Tibial nerve (tissue), 4 donors: ENCODE data around the gene MAPK8. TPM values are rescaled to one million over a fixed set of nuclear protein-coding genes. Genes with fewer than 3 reads are reported as not detected.

Experiments used
- DNase-seq, 2 donors: peaks; one replicate each; pipeline ENCODE4 v3.0.0-alpha.2; 2019; ENCODE audit warnings: low spot score in 2 of 2
- H3K27ac ChIP-seq, 4 donors: fragments of 200-600 bp; sonication (generic) in 3 of 4; one replicate each; pipeline ENCODE4 v1.5.1; 2017 to 2019; ENCODE audit warnings: mild to moderate bottlenecking in 1 of 4
- H3K27me3 ChIP-seq, 2 donors: fragments of 200-600 bp; sonication (generic) in 1 of 2; one replicate each; pipeline versions ENCODE4 v1.5.1 to v1.6.0; 2017 to 2019
- H3K36me3 ChIP-seq, 3 donors: fragments of 200-600 bp; sonication (generic); one replicate each; pipeline ENCODE4 v1.5.1; 2018 to 2019
- H3K4me1 ChIP-seq, 4 donors: fragments of 200-600 bp; sonication (generic) in 3 of 4; one replicate each; pipeline ENCODE4 v1.5.1; 2017 to 2019
- H3K4me3 ChIP-seq, 4 donors: fragments of 200-600 bp; sonication (generic) in 3 of 4; one replicate each; pipeline ENCODE4 v1.5.1; 2017 to 2019; ENCODE audit warnings: mild to moderate bottlenecking in 1 of 4, moderate library complexity in 1 of 4
- H3K9me3 ChIP-seq, 4 donors: fragments of 200-600 bp; sonication (generic) in 3 of 4; one replicate each; pipeline ENCODE4 v1.5.1; 2017 to 2019
- EP300 ChIP-seq, 2 donors: sonication (generic); formaldehyde crosslinking; IDR thresholded peaks; one replicate each; pipeline ENCODE4 v1.6.1; 2017; ENCODE audit warnings: antibody characterized with exemption in 2 of 2, mild to moderate bottlenecking in 1 of 2
- POLR2A ChIP-seq, 2 donors: fragments of 450-650 bp; IDR thresholded peaks; one replicate each; pipeline ENCODE4 v1.6.1; 2017; ENCODE audit warnings: antibody characterized with exemption in 2 of 2, mild to moderate bottlenecking in 2 of 2, moderate library complexity in 2 of 2
- WGBS, 2 donors: methylation state at CpG; one replicate each; pipeline ENCODE4 v1.1.5; 2018; 5-methylcytosine and 5-hydroxymethylcytosine counted together
- total RNA-seq, 4 donors: library from RNA; depleted of rRNA; stranded (reverse); fragments of >200 nt; gene quantifications; one replicate each; pipeline ENCODE4 v1.1.0, GENCODE V29; 2016
- TF ChIP-seq, protein P1 (sequence below), 5 experiments: fragments of 200-600 bp in 3 of 5; fragments of 450-650 bp in 2 of 5; sonication (generic) in 3 of 5; IDR thresholded peaks; one replicate each; pipeline ENCODE4 v1.5.1; 2016 to 2019; ENCODE audit warnings: antibody characterized with exemption in 5 of 5, mild to moderate bottlenecking in 3 of 5, moderate library complexity in 2 of 5

Gene MAPK8
- total RNA-seq, 4 donors from 2014 or later: 53.4 to 65.6 (median 62.2) TPM

DNA sequence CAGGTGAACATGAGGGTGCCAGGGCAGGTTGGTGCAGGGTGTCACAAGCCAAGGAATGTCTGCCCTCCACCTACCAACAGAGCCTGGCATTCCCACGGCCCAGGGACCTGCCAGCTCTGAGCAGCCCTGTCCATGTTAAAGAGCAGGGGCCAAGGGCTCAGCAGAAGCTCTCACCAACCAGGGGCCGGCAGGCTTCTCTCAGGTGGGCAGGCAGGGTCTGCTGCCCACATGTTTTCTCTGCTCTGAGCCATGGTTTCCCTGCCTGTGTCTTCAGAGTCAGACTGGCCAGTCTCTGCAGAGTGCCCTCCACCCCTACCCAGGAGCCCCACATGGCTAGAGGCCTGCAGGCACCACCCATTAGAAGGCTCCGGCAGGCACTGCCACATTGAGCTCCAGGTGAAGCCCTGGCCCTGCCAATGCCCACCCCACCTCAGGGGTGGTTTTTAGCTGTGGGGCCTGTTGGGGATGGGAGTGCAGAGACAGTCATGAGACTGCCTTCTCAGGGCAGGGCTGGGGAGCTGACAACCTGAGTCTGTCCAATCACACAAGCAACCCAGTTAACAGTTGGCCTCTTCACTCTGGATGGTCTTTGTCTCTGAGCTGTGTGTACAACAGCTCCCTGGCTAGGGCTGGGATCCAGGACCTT is 162.5 kb downstream of the MAPK8 start:
- Histone ChIP-seq H3K4me3 (no peak overlapping the region), H3K4me1 (peaks cover 0 to 4% (median 0%) of the 10 kb centered on the region in 4 donors), H3K9me3 (peaks cover 0 to 8% (median 0%) of the 10 kb centered on the region in 4 donors), H3K36me3 (no peaks in the 10 kb centered on the region), H3K27me3 (peaks cover 0 to 20% of the 10 kb centered on the region in 2 donors), H3K27ac (no peak overlapping the region)
- no peak for DNase-seq
- TF ChIP-seq, protein P1, sequence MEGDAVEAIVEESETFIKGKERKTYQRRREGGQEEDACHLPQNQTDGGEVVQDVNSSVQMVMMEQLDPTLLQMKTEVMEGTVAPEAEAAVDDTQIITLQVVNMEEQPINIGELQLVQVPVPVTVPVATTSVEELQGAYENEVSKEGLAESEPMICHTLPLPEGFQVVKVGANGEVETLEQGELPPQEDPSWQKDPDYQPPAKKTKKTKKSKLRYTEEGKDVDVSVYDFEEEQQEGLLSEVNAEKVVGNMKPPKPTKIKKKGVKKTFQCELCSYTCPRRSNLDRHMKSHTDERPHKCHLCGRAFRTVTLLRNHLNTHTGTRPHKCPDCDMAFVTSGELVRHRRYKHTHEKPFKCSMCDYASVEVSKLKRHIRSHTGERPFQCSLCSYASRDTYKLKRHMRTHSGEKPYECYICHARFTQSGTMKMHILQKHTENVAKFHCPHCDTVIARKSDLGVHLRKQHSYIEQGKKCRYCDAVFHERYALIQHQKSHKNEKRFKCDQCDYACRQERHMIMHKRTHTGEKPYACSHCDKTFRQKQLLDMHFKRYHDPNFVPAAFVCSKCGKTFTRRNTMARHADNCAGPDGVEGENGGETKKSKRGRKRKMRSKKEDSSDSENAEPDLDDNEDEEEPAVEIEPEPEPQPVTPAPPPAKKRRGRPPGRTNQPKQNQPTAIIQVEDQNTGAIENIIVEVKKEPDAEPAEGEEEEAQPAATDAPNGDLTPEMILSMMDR (IDR thresholded peaks at IDR 0.05): no peak
- TF ChIP-seq POLR2A (IDR thresholded peaks at IDR 0.05): no peak
- no peak for TF ChIP-seq EP300 (IDR thresholded peaks at IDR 0.05)
- 92 to 94% methylated on average over 2 to 3 of the region's 3 CpGs for WGBS, 2 donors

- Histone ChIP-seq H3K4me1 (peaks cover 0 to 4% (median 0%) of the 10 kb centered on the region in 4 donors), H3K27ac (no peak overlapping the region), H3K9me3 (peaks cover 0 to 8% (median 0%) of the 10 kb centered on the region in 4 donors), H3K27me3 (peaks cover 0 to 20% of the 10 kb centered on the region in 2 donors), H3K36me3 (no peaks in the 10 kb centered on the region), H3K4me3 (no peak overlapping the region)
- WGBS, 2 donors: 33 to 87% methylated on average over 1 to 4 of the region's 4 CpGs
- TF ChIP-seq EP300 (IDR thresholded peaks at IDR 0.05) (no peak), POLR2A (IDR thresholded peaks at IDR 0.05) (no peak)
- TF ChIP-seq, protein P1 (IDR thresholded peaks at IDR 0.05): no peak
- no peak for DNase-seq
Observed at GRCh38 chr10:48469516-48470020, 163.1 kb downstream of the MAPK8 start.

DNA sequence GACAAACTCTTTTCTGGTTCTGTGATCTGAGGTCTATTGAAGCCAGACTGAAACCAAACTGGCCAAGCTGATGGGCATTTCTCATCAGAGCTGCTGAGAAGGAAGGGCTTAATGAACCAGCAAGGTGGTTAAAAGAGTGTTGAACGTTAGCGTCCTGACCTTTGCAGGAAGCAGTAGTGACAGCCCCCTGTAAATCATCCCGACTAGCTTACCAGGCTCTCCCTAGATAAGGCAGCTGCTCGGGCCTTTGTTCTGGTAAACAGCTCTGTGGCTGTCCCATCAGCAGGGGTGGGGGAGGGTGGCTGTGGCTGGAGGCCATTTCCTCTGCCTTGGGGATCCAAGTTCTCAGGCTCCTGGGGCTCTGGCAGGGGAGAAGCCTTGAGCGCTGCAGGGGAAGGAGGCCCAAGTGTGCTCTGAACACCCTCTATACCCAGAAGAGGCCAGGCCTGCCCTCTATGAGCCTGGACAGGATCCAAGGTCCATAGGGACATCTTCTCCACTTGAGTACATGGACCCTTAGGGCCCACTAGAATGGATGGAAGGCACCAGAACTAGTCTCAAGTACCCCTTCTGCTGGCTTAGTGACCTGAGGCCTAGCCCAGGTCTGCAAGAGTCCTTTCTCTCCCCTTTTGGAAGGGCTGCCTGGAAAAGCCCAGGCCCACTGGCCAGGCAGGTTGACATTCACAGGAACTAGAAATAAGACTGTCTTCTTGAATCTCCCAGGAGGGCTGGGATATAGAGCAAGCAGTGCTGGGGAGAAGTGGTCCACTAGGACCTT is 163.8 kb downstream of the MAPK8 start:
- Histone ChIP-seq H3K27ac (no peak overlapping the region), H3K4me1 (peaks cover 0 to 4% (median 0%) of the 10 kb centered on the region in 4 donors), H3K27me3 (peaks cover 0 to 20% of the 10 kb centered on the region in 2 donors), H3K36me3 (no peaks in the 10 kb centered on the region), H3K4me3 (no peak overlapping the region), H3K9me3 (peaks cover 0 to 8% (median 0%) of the 10 kb centered on the region in 4 donors)
- TF ChIP-seq POLR2A (IDR thresholded peaks at IDR 0.05) (no peak), EP300 (IDR thresholded peaks at IDR 0.05) (no peak)
- TF ChIP-seq, protein P1 (IDR thresholded peaks at IDR 0.05): no peak
- WGBS, 2 donors: 71 to 77% methylated on average over 5 of the region's 5 CpGs
- DNase-seq: no peak

GRCh38 chr10:48470893-48471805 is 164.7 kb downstream of the MAPK8 start:
- 79 to 88% methylated on average over 8 of the region's 8 CpGs for WGBS, 2 donors
- Histone ChIP-seq H3K36me3 (no peaks in the 10 kb centered on the region), H3K27me3 (peaks cover 0 to 12% of the 10 kb centered on the region in 2 donors), H3K9me3 (peaks cover 0 to 8% (median 0%) of the 10 kb centered on the region in 4 donors), H3K4me1 (peaks cover 0 to 2% (median 0%) of the 10 kb centered on the region in 4 donors), H3K27ac (no peak overlapping the region), H3K4me3 (no peak overlapping the region)
- DNase-seq: no peak
- TF ChIP-seq POLR2A (IDR thresholded peaks at IDR 0.05): no peak
- TF ChIP-seq, protein P1 (IDR thresholded peaks at IDR 0.05): no peak
- TF ChIP-seq EP300 (IDR thresholded peaks at IDR 0.05): no peak
